GM18858 (cell line): ENCODE results near the gene EIF2B2.
"Not testable (repeated sequence)": the region's sequence is repeated elsewhere in the genome, so short reads cannot be mapped to it uniquely, and the experiment has no call there.

ENCODE experiments used
- ATAC-seq: cut with Tn5 transposase; IDR thresholded peaks from one replicate; pipeline ENCODE4 v1.9.1; 2021; ENCODE audit not compliant: unreplicated experiment

The EIF2B2 gene

DNA sequence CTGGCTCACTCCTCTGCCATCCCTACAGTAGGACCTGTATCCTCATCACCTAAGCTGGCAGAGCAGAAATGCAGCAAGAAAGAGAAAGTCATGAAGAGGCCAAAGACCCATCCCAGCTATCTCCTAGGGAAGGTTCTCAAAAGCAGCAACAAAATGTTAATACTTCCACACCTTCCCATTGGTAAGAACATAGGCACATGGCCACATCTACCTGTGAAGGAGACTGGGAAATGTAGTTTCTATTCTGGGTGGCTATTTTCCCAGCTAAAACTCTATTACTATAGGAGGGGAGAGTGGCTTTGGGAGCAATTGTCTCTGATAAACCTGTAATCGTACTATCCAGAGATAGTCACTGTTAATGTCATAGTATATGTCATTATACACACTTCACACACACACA, 13.7 kb upstream of the EIF2B2 start:
- ATAC-seq: no peak

- ATAC-seq: not testable (repeated sequence)
Observed at GRCh38 chr14:74994182-74994581, 8.5 kb upstream of the EIF2B2 start.

DNA sequence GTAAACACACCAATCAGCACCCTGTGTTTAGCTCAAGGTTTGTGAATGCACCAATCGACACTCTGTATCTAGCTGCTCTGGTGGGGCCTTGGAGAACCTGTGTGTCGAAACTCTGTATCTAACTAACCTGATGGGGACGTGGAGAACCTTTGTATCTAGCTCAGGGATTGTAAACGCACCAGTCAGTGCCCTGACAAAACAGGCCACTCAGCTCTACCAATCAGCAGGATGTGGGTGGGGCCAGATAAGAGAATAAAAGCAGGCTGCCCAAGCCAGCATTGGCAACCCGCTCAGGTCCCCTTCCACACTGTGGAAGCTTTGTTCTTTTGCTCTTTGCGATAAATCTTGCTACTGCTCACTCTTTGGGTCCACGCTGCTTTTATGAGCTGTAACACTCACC, 6.9 kb upstream of the EIF2B2 start:
- not testable (repeated sequence) for ATAC-seq

DNA sequence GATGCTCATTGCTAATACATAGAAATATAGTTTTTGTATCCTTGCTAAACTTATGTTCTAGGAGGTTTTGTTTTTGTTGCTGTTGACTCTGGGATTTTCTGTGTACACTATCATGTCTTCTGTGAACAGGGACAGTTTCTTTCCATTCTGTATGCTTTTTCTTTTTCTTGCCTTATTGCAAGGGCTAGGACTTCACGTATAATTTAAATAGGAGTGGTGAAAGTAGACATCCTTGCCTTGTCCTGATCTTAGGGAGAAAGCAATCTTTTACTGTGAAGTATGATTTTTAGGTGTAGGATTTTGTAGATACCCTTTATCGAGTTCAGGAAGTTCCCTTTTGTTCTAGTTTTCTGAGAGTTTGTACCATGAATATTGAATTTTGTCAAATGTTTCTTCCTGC, 1.5 kb upstream of the EIF2B2 start:
- ATAC-seq: no peak

- no peak for ATAC-seq
Observed at GRCh38 chr14:75001899-75002298, 822 bp upstream of the EIF2B2 start.

GRCh38 chr14:75003250-75004027, 718 bp downstream of the EIF2B2 start:
- no peak for ATAC-seq

GRCh38 chr14:75005357-75005756, 2.6 kb downstream of the EIF2B2 start:
- no peak for ATAC-seq

DNA sequence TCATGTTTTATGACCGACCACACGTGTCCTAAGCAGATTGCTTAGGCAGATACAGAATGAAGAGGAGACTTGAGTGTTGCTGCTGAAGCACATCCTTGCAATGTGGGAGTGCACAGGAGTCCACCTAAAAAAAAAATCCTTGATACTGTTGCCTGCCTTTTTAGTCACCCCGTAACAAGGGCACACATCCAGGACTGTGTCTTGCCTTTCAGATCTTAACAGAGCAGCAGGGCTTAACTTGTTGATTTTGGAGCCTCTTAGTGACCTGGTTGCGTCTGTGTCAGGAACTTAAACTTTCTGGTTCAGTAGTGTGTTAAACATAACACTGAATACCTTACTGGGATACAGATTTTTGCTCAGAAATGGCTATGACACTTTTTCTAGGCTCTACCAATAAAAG, 6.5 kb downstream of the EIF2B2 start:
- ATAC-seq: no peak

- no peak for ATAC-seq
Observed at GRCh38 chr14:75010472-75011093, 7.9 kb downstream of the EIF2B2 start.

DNA sequence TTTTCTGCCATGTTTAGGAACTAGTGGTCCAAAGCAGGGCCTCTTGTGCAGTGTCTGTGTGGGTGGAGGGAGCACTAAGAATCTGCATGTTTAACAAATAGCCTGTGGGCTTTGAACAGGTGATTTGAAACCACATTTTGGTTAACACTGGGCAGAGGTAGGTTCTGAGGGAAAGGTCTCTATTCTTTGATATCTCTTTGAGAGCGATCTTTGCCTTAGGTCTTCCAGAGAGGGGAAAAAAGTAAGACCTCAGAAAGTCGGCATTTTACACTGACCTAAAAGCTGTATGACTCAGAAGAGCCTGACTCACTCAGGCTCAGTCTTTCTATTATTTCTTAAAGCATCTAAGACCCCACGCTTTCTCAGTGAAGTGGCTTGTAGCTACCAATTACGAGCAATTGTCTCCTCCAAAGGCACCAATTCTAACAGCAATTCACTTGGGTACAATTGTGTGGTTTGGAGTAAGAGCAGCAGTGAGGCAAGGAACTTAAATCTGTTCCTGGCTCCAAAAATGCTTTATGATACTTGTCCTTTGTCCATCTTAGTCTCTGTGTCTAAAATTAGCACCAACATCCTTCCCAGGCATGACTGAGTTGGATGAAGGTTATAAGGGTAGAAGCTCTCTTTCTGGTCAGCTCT, 8.8 kb downstream of the EIF2B2 start:
- no peak for ATAC-seq

GRCh38 chr14:75013290-75013689, 10.6 kb downstream of the EIF2B2 start:
- ATAC-seq: no peak

DNA sequence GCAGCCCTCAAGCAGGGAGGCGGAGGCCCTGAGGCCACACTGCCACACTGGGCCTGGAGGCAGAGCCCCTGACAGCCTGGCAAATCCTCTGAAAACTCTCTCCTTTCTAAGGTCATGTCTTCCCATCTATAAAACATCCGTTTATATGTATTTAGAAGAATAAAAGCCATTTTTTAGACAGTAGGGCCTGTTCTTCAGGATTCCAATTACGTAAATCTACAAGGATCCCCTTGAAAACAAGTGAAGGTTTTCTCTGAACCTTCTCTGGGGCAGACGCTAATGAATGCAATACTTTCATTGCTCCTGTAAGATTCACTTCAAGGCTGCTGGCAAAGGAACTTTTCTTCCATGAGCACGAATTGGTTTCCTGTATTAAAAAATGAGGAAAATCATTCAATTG, 12.8 kb downstream of the EIF2B2 start:
- ATAC-seq: no peak

- no peak for ATAC-seq
Observed at GRCh38 chr14:75016815-75017214, 14.1 kb downstream of the EIF2B2 start.

DNA sequence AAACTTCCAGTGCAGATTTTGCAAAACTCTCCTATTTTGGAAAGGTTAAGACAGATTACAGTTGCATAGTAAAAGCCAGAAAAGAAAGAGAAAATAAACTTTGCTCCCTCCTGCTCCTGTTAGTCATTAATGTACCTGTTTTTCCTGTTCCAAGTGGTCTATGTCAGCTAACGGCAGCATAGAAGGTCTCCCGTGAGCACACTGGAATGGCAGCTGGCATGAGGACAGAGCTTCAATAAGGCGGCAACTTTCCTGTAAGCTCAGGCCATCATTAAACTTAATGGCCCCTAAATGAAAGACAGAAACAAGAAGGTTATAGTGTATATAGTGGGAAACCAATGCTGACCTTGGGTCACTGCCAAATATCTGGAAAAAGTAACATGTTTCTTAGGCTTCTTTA, 16.0 kb downstream of the EIF2B2 start:
- no peak for ATAC-seq

GRCh38 chr14:75022655-75023054, 19.9 kb downstream of the EIF2B2 start:
- ATAC-seq: no peak

- no peak for ATAC-seq
Observed at GRCh38 chr14:75023108-75023507, 20.4 kb downstream of the EIF2B2 start.

DNA sequence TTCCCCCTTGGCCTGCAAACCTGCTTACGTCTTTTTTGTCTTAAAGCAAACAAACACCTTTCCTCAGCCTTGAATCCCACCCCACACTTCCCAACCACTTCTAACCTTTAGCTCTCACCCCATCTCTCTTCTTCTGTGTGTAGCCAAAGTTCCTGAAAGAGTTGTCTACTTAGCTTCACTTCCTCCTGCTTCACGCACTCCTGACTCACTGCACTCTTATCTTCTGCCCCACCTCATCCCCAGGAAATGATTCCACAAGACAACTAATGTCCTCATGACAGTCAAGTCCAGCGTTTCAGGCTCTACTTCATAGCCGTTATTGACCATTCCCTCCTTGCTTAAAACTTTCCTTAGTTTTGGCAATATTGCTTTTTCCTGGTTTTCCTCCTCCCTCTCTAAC, 22.4 kb downstream of the EIF2B2 start:
- ATAC-seq: no peak

DNA sequence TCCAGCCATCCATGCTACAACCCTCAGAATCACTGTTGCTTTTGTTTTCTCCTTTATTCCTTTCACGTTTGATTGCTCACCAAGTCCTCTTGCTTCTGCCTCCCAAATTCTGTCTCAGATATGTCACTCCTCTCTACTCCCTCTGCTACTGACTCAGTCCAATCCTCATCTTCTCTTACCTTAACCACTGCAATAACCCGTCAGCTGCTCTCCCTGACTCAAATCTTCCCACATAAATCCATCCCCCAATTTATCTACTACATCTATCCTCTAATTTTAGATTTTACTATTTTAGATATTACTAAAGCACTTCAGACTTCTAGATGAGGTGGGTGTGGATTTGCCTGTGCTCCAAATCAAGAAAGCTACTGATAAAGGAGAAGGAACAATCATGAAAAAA, 23.2 kb downstream of the EIF2B2 start:
- ATAC-seq: no peak

- no peak for ATAC-seq
Observed at GRCh38 chr14:75030147-75030546, 27.4 kb downstream of the EIF2B2 start.

GRCh38 chr14:75032939-75033338, 30.2 kb downstream of the EIF2B2 start:
- no peak for ATAC-seq

DNA sequence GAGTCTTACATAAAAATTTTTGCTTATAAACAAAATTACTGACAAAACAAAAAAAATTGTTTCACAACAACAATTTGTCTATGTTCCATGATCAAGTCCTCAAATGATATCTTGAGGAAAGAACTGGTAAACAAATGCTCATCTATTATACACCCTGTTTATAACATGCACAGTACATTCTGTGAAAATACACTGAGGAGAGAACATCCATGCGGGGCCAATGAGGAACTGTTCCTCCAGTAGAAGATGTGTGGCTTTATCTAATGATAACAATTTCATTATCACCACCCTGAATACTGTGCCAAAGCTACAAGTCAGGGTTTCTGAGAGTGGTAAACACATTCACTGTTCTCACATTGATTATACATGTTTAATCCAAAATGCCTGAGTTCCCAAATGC, 37.8 kb downstream of the EIF2B2 start:
- ATAC-seq: no peak

- no peak for ATAC-seq
Observed at GRCh38 chr14:75040959-75041358, 38.2 kb downstream of the EIF2B2 start.
